ENCODE results near the gene ZFAND3. TPM values are rescaled to one million over a fixed set of nuclear protein-coding genes. Genes with fewer than 3 reads are reported as not detected.

Gene ZFAND3
- total and polyA plus RNA-seq, 7 donors = 48.5 to 166 (median 141) TPM

GRCh38 chr6:38085031-38085430 is 265.5 kb downstream of the ZFAND3 start:
- Histone ChIP-seq H3K27me3 (ENCODE audit: insufficient read depth in 3 of 3, low read length in 2 of 3) (no peaks in the 10 kb centered on the region), H3K27ac (no peak overlapping the region), H3K9me3 (no peaks in the 10 kb centered on the region), H3K4me3 (no peak overlapping the region), H3K36me3 (ENCODE audit: insufficient read depth in 1 of 2, low read depth in 1 of 2) (peaks cover 4 to 21% of the 10 kb centered on the region in 2 donors), H3K4me1 (peaks cover 15% of the 10 kb centered on the region)
- DNase-seq (no peak), ATAC-seq (no peak)
- intact Hi-C loops (cut with DNase I) = no loop called here
- TF ChIP-seq CTCF (IDR thresholded peaks at IDR 0.05) = no peak

DNA sequence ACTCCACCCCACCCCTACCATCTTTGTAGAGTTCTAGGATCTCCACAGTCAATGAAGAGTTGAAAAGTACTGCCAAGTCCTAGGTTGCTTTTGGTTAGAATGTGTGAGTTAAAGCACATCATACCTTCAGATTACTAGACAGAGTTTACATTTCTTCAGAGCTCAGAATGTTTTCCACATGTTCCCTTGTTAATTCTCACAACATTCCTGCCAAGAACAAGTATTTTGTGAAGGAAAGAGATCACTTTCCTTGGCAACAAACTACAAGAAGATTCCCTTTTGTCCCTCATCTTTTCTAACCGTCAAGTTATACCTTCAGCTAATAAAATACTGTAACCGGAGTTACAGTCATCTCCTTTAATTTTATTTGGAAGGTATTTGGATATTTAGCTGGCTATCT is 266.8 kb downstream of the ZFAND3 start:
- Histone ChIP-seq H3K4me3 (no peak overlapping the region), H3K36me3 (ENCODE audit: insufficient read depth in 1 of 2, low read depth in 1 of 2) (peaks cover 4 to 21% of the 10 kb centered on the region in 2 donors), H3K4me1 (peaks cover 10% of the 10 kb centered on the region), H3K27ac (no peak overlapping the region), H3K9me3 (no peaks in the 10 kb centered on the region), H3K27me3 (ENCODE audit: insufficient read depth in 3 of 3, low read length in 2 of 3) (no peaks in the 10 kb centered on the region)
- no peak for ATAC-seq
- no peak for DNase-seq
- intact Hi-C loops (cut with DNase I) = no loop called here
- TF ChIP-seq CTCF (IDR thresholded peaks at IDR 0.05) = no peak
- WGBS, 3 donors = 51 to 77% (median 54%) methylated on average over 2 of the region's 2 CpGs

DNA sequence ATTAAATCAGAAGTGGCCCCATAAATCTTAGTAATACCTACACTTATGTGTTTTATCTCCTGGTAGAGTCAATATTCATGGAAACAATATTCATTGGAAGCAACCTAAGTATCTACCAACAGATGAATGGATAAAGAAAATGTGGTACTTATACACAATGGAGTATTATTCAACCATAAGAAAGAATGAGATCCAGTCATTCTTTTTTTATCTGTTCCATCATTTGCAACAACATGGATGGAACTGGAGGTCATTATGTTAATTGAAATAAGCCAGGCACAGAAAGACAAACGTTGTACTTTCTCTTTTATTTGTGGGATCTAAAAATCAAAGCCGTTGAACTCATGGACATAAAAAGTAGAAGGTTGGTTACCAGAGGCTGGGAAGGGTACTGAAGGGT is 268.5 kb downstream of the ZFAND3 start:
- ATAC-seq (no peak), DNase-seq (no peak)
- Histone ChIP-seq H3K27ac (no peak overlapping the region), H3K9me3 (no peaks in the 10 kb centered on the region), H3K4me3 (no peak overlapping the region), H3K27me3 (ENCODE audit: insufficient read depth in 3 of 3, low read length in 2 of 3) (no peaks in the 10 kb centered on the region), H3K36me3 (ENCODE audit: insufficient read depth in 1 of 2, low read depth in 1 of 2) (peaks cover 4 to 21% of the 10 kb centered on the region in 2 donors), H3K4me1 (peaks cover 10% of the 10 kb centered on the region)
- intact Hi-C loops (cut with DNase I) = no loop called here
- TF ChIP-seq CTCF (IDR thresholded peaks at IDR 0.05) = no peak
- WGBS, 3 donors = 69 to 85% (median 75%) methylated on average over 2 of the region's 2 CpGs

- no peaks in the 10 kb centered on the region for H3K9me3 ChIP-seq
- H3K36me3 ChIP-seq (ENCODE audit: insufficient read depth in 1 of 2, low read depth in 1 of 2) = peaks cover 0 to 12% of the 10 kb centered on the region in 2 donors
- DNase-seq = no peak
- no peak for ATAC-seq
- no peak overlapping the region for H3K4me3 ChIP-seq
- intact Hi-C loops (cut with DNase I) = no loop called here
- WGBS, 3 donors = 70 to 79% (median 74%) methylated on average over 3 of the region's 3 CpGs
- TF ChIP-seq CTCF (IDR thresholded peaks at IDR 0.05) = no peak
- H3K27ac ChIP-seq = no peak overlapping the region
- H3K27me3 ChIP-seq (ENCODE audit: insufficient read depth in 3 of 3, low read length in 2 of 3) = no peaks in the 10 kb centered on the region
- peaks cover 10% of the 10 kb centered on the region for H3K4me1 ChIP-seq
Observed at GRCh38 chr6:38088829-38089228, 269.3 kb downstream of the ZFAND3 start.

DNA sequence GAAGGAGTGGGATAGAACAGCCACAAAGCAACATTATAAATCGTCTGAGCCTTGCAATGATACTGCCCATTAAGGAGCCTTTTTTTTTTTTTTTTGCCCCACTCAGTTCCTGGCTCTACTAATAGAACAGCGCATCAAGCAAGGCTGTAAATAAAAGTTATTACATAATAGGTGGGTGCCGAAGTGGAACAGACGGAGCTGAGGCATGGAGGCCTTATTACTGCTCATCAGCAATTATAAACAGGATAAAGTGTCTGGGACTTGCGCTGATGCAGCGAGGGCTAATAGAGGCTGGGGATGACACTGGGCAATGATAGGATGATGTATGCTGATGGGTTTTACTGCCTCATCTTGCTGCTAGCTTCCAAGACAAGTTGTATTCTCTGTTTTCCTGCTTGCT is 272.1 kb downstream of the ZFAND3 start:
- H3K27ac ChIP-seq = no peak overlapping the region
- ATAC-seq (peak; percentile 19 to 83 (median 67)), DNase-seq (no peak)
- no peak overlapping the region for H3K4me3 ChIP-seq
- 50 to 73% (median 57%) methylated on average over 6 of the region's 6 CpGs for WGBS, 3 donors
- H3K27me3 ChIP-seq (ENCODE audit: insufficient read depth in 3 of 3, low read length in 2 of 3) = no peaks in the 10 kb centered on the region
- peaks cover 10% of the 10 kb centered on the region for H3K4me1 ChIP-seq
- no peaks in the 10 kb centered on the region for H3K36me3 ChIP-seq (ENCODE audit: insufficient read depth in 1 of 2, low read depth in 1 of 2)
- intact Hi-C loops (cut with DNase I) = no loop called here
- H3K9me3 ChIP-seq = no peaks in the 10 kb centered on the region
- TF ChIP-seq CTCF (IDR thresholded peaks at IDR 0.05) = no peak
